IMR-90 (cell line): ENCODE data around the gene EPAS1. TPM values are rescaled to one million over a fixed set of nuclear protein-coding genes. Genes with fewer than 3 reads are reported as not detected.

Experiments
- ATAC-seq: fragments of 200-7000 bp; cut with Tn5 transposase; 2 replicates; pipeline ENCODE4 v1.9.1; 2020; ENCODE audit warnings: low read depth, mild to moderate bottlenecking, moderate library complexity
- BruUV-seq: library from RNA; stranded (reverse); fragments of 400-500 nt; replicated peaks from 2 replicates; lab custom pipeline; 2021; lab: Mats Ljungman, UMichigan
- CTCF ChIA-PET: fragments of 300-600 bp; formaldehyde crosslinking; extraction: SDS; loops from one replicate; lab custom pipeline; 2021; ENCODE audit warnings: antibody characterized with exemption; lab: Yijun Ruan, JAX
- POLR2A ChIA-PET: fragments of 300-600 bp; sonication (Branson Sonifier 250); formaldehyde crosslinking; loops from one replicate; lab custom pipeline; 2022; ENCODE audit warnings: antibody characterized with exemption; ENCODE audit not compliant: unreplicated experiment; lab: Charles Lee
- DNase-seq: peaks from one replicate; pipeline ENCODE4 v3.0.0; 2013
- H2AFZ ChIP-seq: replicated peaks from 2 replicates; pipeline ENCODE3; 2013; ENCODE audit warnings: low read length, mild to moderate bottlenecking; ENCODE audit not compliant: poor library complexity
- H2AK5ac ChIP-seq: 2 replicates; pipeline ENCODE4 v1.6.1; 2013; ENCODE audit warnings: low read depth, low read length, inconsistent platforms
- H2AK9ac ChIP-seq: replicated peaks from 2 replicates; pipeline ENCODE3; 2013; ENCODE audit warnings: mild to moderate bottlenecking, low read depth, low read length, moderate library complexity; ENCODE audit not compliant: poor library complexity
- H2BK120ac ChIP-seq: 2 replicates; pipeline ENCODE4 v1.6.1; 2013; ENCODE audit warnings: low read depth, low read length, inconsistent platforms
- H2BK15ac ChIP-seq: 3 replicates; pipeline ENCODE4 v1.6.1; 2013; ENCODE audit warnings: low read depth, low read length, inconsistent platforms
- H2BK20ac ChIP-seq: 2 replicates; pipeline ENCODE4 v1.6.1; 2013; ENCODE audit warnings: low read depth, mild to moderate bottlenecking, inconsistent platforms, low read length, moderate library complexity
- H2BK5ac ChIP-seq: 2 replicates; pipeline ENCODE4 v1.6.1; 2013; ENCODE audit warnings: mild to moderate bottlenecking, low read depth, low read length, inconsistent platforms; ENCODE audit not compliant: poor library complexity, severe bottlenecking
- H3K14ac ChIP-seq: replicated peaks from 2 replicates; pipeline ENCODE4 v1.6.1; 2013; ENCODE audit warnings: low read depth, low read length, inconsistent platforms
- H3K18ac ChIP-seq: 2 replicates; pipeline ENCODE4 v1.6.1; 2013; ENCODE audit warnings: low read depth, low read length, control low read depth
- H3K23ac ChIP-seq: 2 replicates; pipeline ENCODE4 v1.6.1; 2013; ENCODE audit warnings: low read depth, low read length, inconsistent platforms
- H3K27ac ChIP-seq: 2 replicates; pipeline ENCODE4 v1.5.1; 2013; ENCODE audit warnings: mild to moderate bottlenecking, control low read depth, low read length; ENCODE audit not compliant: insufficient read depth
- H3K27me3 ChIP-seq: 2 replicates; pipeline ENCODE4 v1.6.1; 2013; ENCODE audit warnings: low read length; ENCODE audit not compliant: control insufficient read depth, insufficient read depth
- H3K36me3 ChIP-seq: 2 replicates; pipeline ENCODE4 v1.6.1; 2013; ENCODE audit warnings: low read length, mixed read lengths; ENCODE audit not compliant: control insufficient read depth, insufficient read depth
- H3K4ac ChIP-seq: 2 replicates; pipeline ENCODE4 v1.6.1; 2013; ENCODE audit warnings: low read depth, low read length, inconsistent platforms
- H3K4me1 ChIP-seq: 2 replicates; pipeline ENCODE4 v1.6.1; 2013; ENCODE audit warnings: low read length, mixed read lengths; ENCODE audit not compliant: control insufficient read depth, insufficient read depth
- H3K4me2 ChIP-seq: 2 replicates; pipeline ENCODE4 v1.6.1; 2013; ENCODE audit warnings: low read depth, mild to moderate bottlenecking, control low read depth, low read length, moderate library complexity
- H3K4me3 ChIP-seq: 2 replicates; pipeline ENCODE4 v1.5.1; 2013; ENCODE audit warnings: low read depth, mild to moderate bottlenecking, control low read depth, low read length, moderate library complexity; ENCODE audit not compliant: insufficient read depth
- H3K56ac ChIP-seq: 2 replicates; pipeline ENCODE4 v1.6.1; 2013; ENCODE audit warnings: low read length, inconsistent platforms; ENCODE audit not compliant: insufficient read depth; ENCODE audit errors: extremely low read depth
- H3K79me1 ChIP-seq, 2 experiments: 2 replicates each; pipeline ENCODE4 v1.6.1; 2013; ENCODE audit warnings: low read length in 2 of 2, inconsistent platforms in 1 of 2, low read depth in 1 of 2
- H3K9ac ChIP-seq: 2 replicates; pipeline ENCODE4 v1.6.1; 2013; ENCODE audit warnings: low read depth, low read length, control low read depth
- H3K9me1 ChIP-seq: 2 replicates; pipeline ENCODE4 v1.6.1; 2013; ENCODE audit warnings: low read length, inconsistent platforms; ENCODE audit not compliant: insufficient read depth
- H3K9me3 ChIP-seq: 2 replicates; pipeline ENCODE4 v1.6.1; 2013; ENCODE audit warnings: low read length; ENCODE audit not compliant: control insufficient read depth, insufficient read depth
- H4K20me1 ChIP-seq: 2 replicates; pipeline ENCODE4 v1.6.1; 2013; ENCODE audit warnings: low read length, inconsistent platforms; ENCODE audit not compliant: insufficient read depth
- H4K5ac ChIP-seq: 2 replicates; pipeline ENCODE4 v1.6.1; 2013; ENCODE audit warnings: mild to moderate bottlenecking, low read depth, low read length, control low read depth
- H4K8ac ChIP-seq, 2 experiments: 2 replicates each; pipeline ENCODE4 v1.6.1; 2013; ENCODE audit warnings: low read depth in 2 of 2, low read length in 2 of 2, control low read depth in 1 of 2, inconsistent platforms in 1 of 2
- H4K91ac ChIP-seq: 2 replicates; pipeline ENCODE4 v1.6.1; 2013; ENCODE audit warnings: low read depth, low read length, inconsistent platforms; ENCODE audit not compliant: insufficient read depth
- CEBPB ChIP-seq: IDR thresholded peaks from 2 replicates; pipeline ENCODE4 v1.6.1; 2012; ENCODE audit warnings: low read depth, low read length, improper control_type of control experiment
- CHD1 ChIP-seq: IDR thresholded peaks from 2 replicates; pipeline ENCODE4 v1.6.1; 2012; ENCODE audit warnings: low read depth, low read length, improper control_type of control experiment
- CTCF ChIP-seq: conservative IDR thresholded peaks from 2 replicates; pipeline ENCODE4 v1.5.1; 2012; ENCODE audit warnings: mild to moderate bottlenecking, low read depth, low read length, improper control_type of control experiment
- ELK1 ChIP-seq: fragments of 150-350 bp; IDR thresholded peaks from 2 replicates; pipeline ENCODE4 v1.6.1; 2016; ENCODE audit warnings: low read depth, mild to moderate bottlenecking, low read length, moderate library complexity, borderline replicate concordance
- MAFK ChIP-seq: IDR thresholded peaks from 2 replicates; pipeline ENCODE4 v1.6.1; 2012; ENCODE audit warnings: low read depth, low read length, improper control_type of control experiment
- NFE2L2 ChIP-seq: fragments of 150-350 bp; IDR thresholded peaks from 2 replicates; pipeline ENCODE4 v1.6.1; 2016; ENCODE audit warnings: low read depth, mild to moderate bottlenecking, low read length
- POLR2A ChIP-seq: IDR thresholded peaks from 2 replicates; pipeline ENCODE4 v1.6.1; 2012; ENCODE audit warnings: mild to moderate bottlenecking, low read depth, low read length
- RAD21 ChIP-seq: IDR thresholded peaks from 2 replicates; pipeline ENCODE4 v1.6.1; 2012; ENCODE audit warnings: low read length, improper control_type of control experiment
- SMC3 ChIP-seq: fragments of 150-350 bp; IDR thresholded peaks from 2 replicates; pipeline ENCODE4 v1.6.1; 2016; ENCODE audit warnings: low read depth, mild to moderate bottlenecking, antibody characterized with exemption, low read length, moderate library complexity
- USF2 ChIP-seq: fragments of 150-350 bp; IDR thresholded peaks from 2 replicates; pipeline ENCODE4 v1.6.1; 2017; ENCODE audit warnings: mild to moderate bottlenecking, antibody characterized with exemption, low read length, low read depth
- WGBS, 2 experiments: methylation state at CpG; one replicate each; pipeline versions ENCODE4 v1.1.5 to v1.1.7; 2013; ENCODE audit warnings: missing lambda C conversion rate in 2 of 2; ENCODE audit not compliant: insufficient read length in 1 of 2; ENCODE audit errors: extremely low coverage in 2 of 2; 5-methylcytosine and 5-hydroxymethylcytosine counted together
- dilution Hi-C: fragments of 300-500 bp; cut with HindIII; formaldehyde crosslinking; loops from one replicate; pipeline ENCODE4 v1.14.3; 2018; ENCODE audit warnings: low sequenced_read_pairs; ENCODE audit not compliant: unreplicated experiment
- in situ Hi-C: fragments of 300-500 bp; cut with MboI; formaldehyde crosslinking; loops from 3 replicates; pipeline ENCODE4 v1.14.3; 2019; ENCODE audit warnings: low sequenced_read_pairs, inconsistent platforms, mixed read lengths
- intact Hi-C: fragments of 100-400 bp; cut with micrococcal nuclease; formaldehyde crosslinking; loops from 2 replicates; pipeline ENCODE4 v1.10.0; 2022
- polyA plus RNA-seq, 3 experiments: library from polyadenylated mRNA; depleted of rRNA; stranded (reverse); fragments of >200 nt; gene quantifications; 2 replicates each; pipeline ENCODE4 v1.2.3, GENCODE V29; 2012; ENCODE audit warnings: low replicate concordance in 1 of 3
- total RNA-seq: library from RNA; depleted of rRNA; stranded (reverse); fragments of >200 nt; gene quantifications from 2 replicates; pipeline ENCODE4 v1.2.3, GENCODE V29; 2012

Gene EPAS1
- total and polyA plus RNA-seq, 2 of the 4 experiments (the other 2 are of a cell fraction): 40.7 to 120 TPM

GRCh38 chr2:46264447-46264846, 32.8 kb upstream of the EPAS1 start:
- H3K23ac ChIP-seq: no peak overlapping the region
- dilution Hi-C loops: no loop called here
- no peak overlapping the region for H3K18ac ChIP-seq
- H3K14ac ChIP-seq: no peak overlapping the region
- H3K9ac ChIP-seq: no peak overlapping the region
- peaks cover under 1% of the 10 kb centered on the region for H3K4me1 ChIP-seq
- no peaks in the 10 kb centered on the region for H3K36me3 ChIP-seq
- H3K4me3 ChIP-seq: no peak overlapping the region
- no peaks in the 10 kb centered on the region for H3K79me1 ChIP-seq
- TF ChIP-seq CTCF (no peak), CEBPB (no peak), POLR2A (no peak), CHD1 (no peak), RAD21 (no peak), NFE2L2 (no peak), USF2 (no peak), SMC3 (no peak), MAFK (no peak), ELK1 (no peak)
- no peak overlapping the region for H3K56ac ChIP-seq
- H3K4me2 ChIP-seq: no peak overlapping the region
- no CpG with 5 or more reads among the region's 2 CpGs for WGBS, 2 experiments
- no peak for ATAC-seq
- in situ Hi-C loops: no loop called here
- H3K9me3 ChIP-seq: no peaks in the 10 kb centered on the region
- CTCF ChIA-PET: interaction anchor here (0.6 kb wide), 1 partner anchor 1025 kb away, joined by 11 read pairs; no protein-coding TSS in a partner anchor
- no TSS peak for BruUV-seq
- H2BK20ac ChIP-seq: no peak overlapping the region
- POLR2A ChIA-PET: no interaction called here
- intact Hi-C loops: no loop called here
- no peaks in the 10 kb centered on the region; the same call in 1 of the 2 replicates for H3K9me1 ChIP-seq
- H3K27ac ChIP-seq: no peak overlapping the region
- H2BK120ac ChIP-seq: no peak overlapping the region
- peaks cover 12% of the 10 kb centered on the region for H3K27me3 ChIP-seq
- no peak overlapping the region for H2AK5ac ChIP-seq
- H2BK15ac ChIP-seq: no peak overlapping the region
- H4K20me1 ChIP-seq: no peaks in the 10 kb centered on the region
- no peak overlapping the region for H4K91ac ChIP-seq
- no peak overlapping the region for H3K4ac ChIP-seq
- no peak for DNase-seq
- H2BK5ac ChIP-seq: no peak overlapping the region
- no peak overlapping the region for H4K5ac ChIP-seq
- no peak overlapping the region for H2AFZ ChIP-seq
- no peak overlapping the region for H4K8ac ChIP-seq
- no peak overlapping the region for H2AK9ac ChIP-seq
